KMS-11 (cell line): ENCODE data around the gene HTR4.

ENCODE experiments used
- H2AFZ ChIP-seq: fragments of 200-600 bp; sonication (generic); 2 replicates; pipeline ENCODE4 v1.6.1; 2016; ENCODE audit warnings: antibody characterized with exemption, mixed run types, low read depth
- H3K27ac ChIP-seq: fragments of 200-600 bp; sonication (generic); 2 replicates; pipeline ENCODE4 v1.6.1; 2016; ENCODE audit warnings: mild to moderate bottlenecking, mixed run types
- H3K27me3 ChIP-seq: fragments of 200-600 bp; sonication (generic); 2 replicates; pipeline ENCODE4 v1.6.1; 2017; ENCODE audit warnings: mild to moderate bottlenecking, low read depth, mixed run types, moderate library complexity; ENCODE audit not compliant: insufficient read depth
- H3K36me3 ChIP-seq: fragments of 200-600 bp; sonication (generic); 2 replicates; pipeline ENCODE4 v1.6.1; 2017; ENCODE audit warnings: mild to moderate bottlenecking, mixed run types; ENCODE audit not compliant: insufficient read depth
- H3K4me1 ChIP-seq: fragments of 200-600 bp; sonication (generic); 2 replicates; pipeline ENCODE4 v1.6.1; 2016; ENCODE audit warnings: mild to moderate bottlenecking, low read depth, mixed run types; ENCODE audit not compliant: poor library complexity, severe bottlenecking
- H3K4me2 ChIP-seq: fragments of 200-600 bp; sonication (generic); 2 replicates; pipeline ENCODE4 v1.7.0; 2016; ENCODE audit warnings: mild to moderate bottlenecking, mixed run types
- H3K4me3 ChIP-seq: fragments of 200-600 bp; sonication (generic); IDR thresholded peaks from 2 replicates; pipeline ENCODE4 v1.6.1; 2017; ENCODE audit warnings: low read depth, low read length, mixed read lengths; ENCODE audit not compliant: insufficient read depth
- H3K79me2 ChIP-seq: fragments of 200-600 bp; sonication (generic); 2 replicates; pipeline ENCODE4 v1.6.1; 2016; ENCODE audit warnings: low read depth, mixed run types; ENCODE audit not compliant: insufficient read depth
- H3K9ac ChIP-seq: fragments of 200-600 bp; sonication (generic); 2 replicates; pipeline ENCODE4 v1.6.1; 2016; ENCODE audit warnings: mild to moderate bottlenecking, mixed run types
- H4K20me1 ChIP-seq: fragments of 200-600 bp; sonication (generic); 2 replicates; pipeline ENCODE4 v1.6.1; 2016; ENCODE audit warnings: mild to moderate bottlenecking, mixed run types; ENCODE audit not compliant: insufficient read depth
- CTCF ChIP-seq: fragments of 200-600 bp; sonication (generic); conservative IDR thresholded peaks from 2 replicates; pipeline ENCODE4 v1.6.1; 2017; ENCODE audit warnings: low read depth, mild to moderate bottlenecking, antibody characterized with exemption, low read length, moderate library complexity, mixed read lengths

The HTR4 gene

DNA sequence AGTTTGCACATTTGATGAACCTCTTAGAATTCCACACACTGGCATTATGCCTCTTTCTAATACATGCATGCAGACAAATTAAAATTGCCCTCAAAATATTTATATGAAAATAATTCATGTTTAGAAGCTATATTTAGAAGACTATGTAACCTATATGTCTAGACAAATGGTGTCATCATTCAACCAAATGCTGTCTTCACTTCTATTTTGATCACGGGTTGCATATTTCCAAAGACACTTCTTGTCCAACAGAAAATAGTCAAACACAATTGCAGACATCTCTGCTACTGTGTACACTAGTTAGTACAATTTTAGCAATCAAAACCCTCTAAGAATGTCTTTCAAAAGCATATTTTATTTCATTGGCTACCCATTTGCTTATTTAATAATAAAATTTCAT lies 156.6 kb downstream of the HTR4 start:
- TF ChIP-seq CTCF, result no peak
- H3K27ac ChIP-seq, result no peak overlapping the region
- no peak overlapping the region for H3K4me2 ChIP-seq
- no peaks in the 10 kb centered on the region for H3K36me3 ChIP-seq
- H3K9ac ChIP-seq, result no peak overlapping the region
- no peak overlapping the region for H2AFZ ChIP-seq
- H3K4me3 ChIP-seq, result no peak overlapping the region
- no peaks in the 10 kb centered on the region for H4K20me1 ChIP-seq
- H3K27me3 ChIP-seq, result no peaks in the 10 kb centered on the region
- H3K4me1 ChIP-seq, result no peaks in the 10 kb centered on the region
- no peaks in the 10 kb centered on the region for H3K79me2 ChIP-seq

GRCh38 chr5:148492351-148492750 lies 162.0 kb downstream of the HTR4 start:
- H4K20me1 ChIP-seq, result no peaks in the 10 kb centered on the region
- H3K79me2 ChIP-seq, result no peaks in the 10 kb centered on the region

GRCh38 chr5:148491793-148492184 lies 162.5 kb downstream of the HTR4 start:
- H3K9ac ChIP-seq, result no peak overlapping the region
- no peak overlapping the region for H2AFZ ChIP-seq
- no peaks in the 10 kb centered on the region for H3K36me3 ChIP-seq
- H3K4me2 ChIP-seq, result no peak overlapping the region
- H4K20me1 ChIP-seq, result no peaks in the 10 kb centered on the region
- H3K4me3 ChIP-seq, result no peak overlapping the region
- H3K27me3 ChIP-seq, result no peaks in the 10 kb centered on the region
- no peak for TF ChIP-seq CTCF
- H3K27ac ChIP-seq, result no peak overlapping the region
- no peaks in the 10 kb centered on the region for H3K4me1 ChIP-seq
- no peaks in the 10 kb centered on the region for H3K79me2 ChIP-seq

More at GRCh38 chr5:148492351-148492750, 162.0 kb downstream of the HTR4 start:
- H2AFZ ChIP-seq, result no peak overlapping the region
- no peaks in the 10 kb centered on the region for H3K27me3 ChIP-seq
- no peak overlapping the region for H3K27ac ChIP-seq
- no peak overlapping the region for H3K4me2 ChIP-seq
- no peak overlapping the region for H3K4me3 ChIP-seq
- no peak overlapping the region for H3K9ac ChIP-seq
- no peaks in the 10 kb centered on the region for H3K4me1 ChIP-seq
- TF ChIP-seq CTCF, result no peak
- no peaks in the 10 kb centered on the region for H3K36me3 ChIP-seq

- Histone ChIP-seq H3K79me2 (no peaks in the 10 kb centered on the region), H3K27ac (no peak overlapping the region), H3K4me2 (no peak overlapping the region), H3K4me3 (no peak overlapping the region), H3K4me1 (no peaks in the 10 kb centered on the region), H4K20me1 (no peaks in the 10 kb centered on the region), H3K36me3 (no peaks in the 10 kb centered on the region), H3K27me3 (no peaks in the 10 kb centered on the region), H2AFZ (no peak overlapping the region), H3K9ac (no peak overlapping the region)
- TF ChIP-seq CTCF, result no peak
These were observed 163.1 kb downstream of the HTR4 start for GRCh38 chr5:148491015-148491792.
